HCT116 (cell line): ENCODE results near the gene ZNF750. TPM values are rescaled to one million over a fixed set of nuclear protein-coding genes. Genes with fewer than 3 reads are reported as not detected.

Experiments
- ATAC-seq: fragments of 200-7000 bp; cut with Tn5 transposase; 2 replicates; pipeline ENCODE4 v1.9.1; 2020; ENCODE audit warnings: mild to moderate bottlenecking, moderate library complexity
- BruUV-seq: library from RNA; stranded (reverse); fragments of 400-500 nt; replicated peaks from 2 replicates; lab custom pipeline; 2021; lab: Mats Ljungman, UMichigan
- CTCF ChIA-PET: fragments of 300-600 bp; sonication (Branson Sonifier 250); formaldehyde crosslinking; loops from one replicate; lab custom pipeline; 2021; ENCODE audit warnings: antibody characterized with exemption; lab: Charles Lee
- POLR2A ChIA-PET: fragments of 300-600, 350-600 bp; sonication (Branson Sonifier 250); formaldehyde crosslinking; loops from one replicate; lab custom pipeline; 2021; ENCODE audit warnings: antibody characterized with exemption; lab: Charles Lee
- RAD21 ChIA-PET, 2 experiments: fragments of 300-600 bp; sonication (Branson Sonifier 250); formaldehyde crosslinking; loops; one replicate each; lab custom pipeline; 2023; ENCODE audit warnings: low total read pairs in 2 of 2; ENCODE audit not compliant: uncharacterized antibody in 2 of 2, unreplicated experiment in 2 of 2, low non-redundant PET in 1 of 2; lab: Charles Lee
- DNase-seq: peaks from one replicate; pipeline ENCODE4 v3.0.0-alpha.2; 2010; ENCODE audit warnings: low read depth, low spot score
- H2AFZ ChIP-seq: fragments of 200-600 bp; shearing (Covaris generic), sonication (generic); 2 replicates; pipeline ENCODE4 v1.6.1; 2017; ENCODE audit warnings: low read depth, mixed run types, mixed read lengths, antibody characterized with exemption, low read length; ENCODE audit not compliant: poor library complexity, severe bottlenecking
- H3K27ac ChIP-seq: 2 replicates; pipeline ENCODE4 v1.5.1; 2012; ENCODE audit warnings: low read depth, low read length
- H3K27me3 ChIP-seq: fragments of 200-600 bp; sonication (generic); 2 replicates; pipeline ENCODE4 v1.6.1; 2016; ENCODE audit warnings: mixed run types, low read length, mixed read lengths; ENCODE audit not compliant: insufficient read depth
- H3K36me3 ChIP-seq, 2 experiments: fragments of 200-500 bp in 1 of 2; fragments of 200-600 bp in 1 of 2; sonication (Bioruptor generic) in 1 of 2; sonication (generic) in 1 of 2; 2 replicates each; pipeline versions ENCODE4 v1.5.1 to v1.6.1; 2014 to 2016; ENCODE audit warnings: low read length in 2 of 2, inconsistent platforms in 1 of 2, mixed read lengths in 1 of 2, mixed run types in 1 of 2; ENCODE audit not compliant: insufficient read depth in 2 of 2, control insufficient read depth in 1 of 2
- H3K4me1 ChIP-seq, 2 experiments: fragments of 200-600 bp in 1 of 2; sonication (generic) in 1 of 2; 2 replicates each; pipeline versions ENCODE4 v1.5.1 to v1.6.1; 2012 to 2017; ENCODE audit warnings: low read length in 2 of 2, inconsistent platforms in 1 of 2, mild to moderate bottlenecking in 1 of 2, mixed read lengths in 1 of 2, mixed run types in 1 of 2, moderate library complexity in 1 of 2; ENCODE audit not compliant: insufficient read depth in 2 of 2, control insufficient read depth in 1 of 2
- H3K4me2 ChIP-seq: fragments of 200-600 bp; sonication (generic); 2 replicates; pipeline ENCODE4 v1.6.1; 2017; ENCODE audit warnings: mixed run types, low read length, mixed read lengths
- H3K4me3 ChIP-seq, 2 experiments: fragments of 200-600 bp in 1 of 2; sonication (generic) in 1 of 2; replicated peaks in 1 of 2; 2 replicates each; pipeline ENCODE4 v1.5.1; 2011 to 2016; ENCODE audit warnings: low read length in 2 of 2, control low read depth in 1 of 2, low read depth in 1 of 2, mild to moderate bottlenecking in 1 of 2, mixed read lengths in 1 of 2, mixed run types in 1 of 2
- H3K79me2 ChIP-seq: fragments of 200-600 bp; sonication (generic); 2 replicates; pipeline ENCODE4 v1.6.1; 2017; ENCODE audit warnings: mild to moderate bottlenecking, mixed run types, low read length, moderate library complexity, mixed read lengths; ENCODE audit not compliant: insufficient read depth
- H3K9ac ChIP-seq: fragments of 200-600 bp; sonication (generic); 2 replicates; pipeline ENCODE4 v1.6.1; 2016; ENCODE audit warnings: low read length, mixed read lengths
- H3K9me2 ChIP-seq: fragments of 200-600 bp; sonication (generic), shearing (Covaris generic); 2 replicates; pipeline ENCODE4 v1.6.1; 2017; ENCODE audit warnings: mixed run types, mild to moderate bottlenecking, moderate library complexity; ENCODE audit not compliant: insufficient read depth
- H3K9me3 ChIP-seq, 2 experiments: fragments of 200-500 bp in 1 of 2; fragments of 200-600 bp in 1 of 2; sonication (Bioruptor generic) in 1 of 2; sonication (generic) in 1 of 2; 2 replicates each; pipeline ENCODE4 v1.6.1; 2014 to 2017; ENCODE audit warnings: low read length in 2 of 2, mixed read lengths in 2 of 2, inconsistent platforms in 1 of 2, low read depth in 1 of 2, mild to moderate bottlenecking in 1 of 2, mixed run types in 1 of 2, moderate library complexity in 1 of 2; ENCODE audit not compliant: control insufficient read depth in 1 of 2, insufficient read depth in 1 of 2
- H4K20me1 ChIP-seq: fragments of 200-600 bp; sonication (generic), shearing (Covaris generic); 2 replicates; pipeline ENCODE4 v1.6.1; 2017; ENCODE audit warnings: mixed run types, mild to moderate bottlenecking, moderate library complexity; ENCODE audit not compliant: insufficient read depth
- CBX3 ChIP-seq: IDR thresholded peaks from 2 replicates; pipeline ENCODE4 v1.6.1; 2012; ENCODE audit warnings: low read depth
- CEBPB ChIP-seq: IDR thresholded peaks from 2 replicates; pipeline ENCODE4 v1.6.1; 2012; ENCODE audit warnings: low read depth
- ELF1 ChIP-seq: IDR thresholded peaks from 2 replicates; pipeline ENCODE4 v1.6.1; 2012; ENCODE audit warnings: low read depth, borderline replicate concordance
- EZH2 ChIP-seq: fragments of 200-600 bp; sonication (generic); IDR thresholded peaks from 2 replicates; pipeline ENCODE4 v1.6.1; 2017; ENCODE audit warnings: antibody characterized with exemption, mixed run types
- FOSL1 ChIP-seq: IDR thresholded peaks from 2 replicates; pipeline ENCODE4 v1.6.1; 2012; ENCODE audit warnings: low read depth
- POLR2AphosphoS5 ChIP-seq: IDR thresholded peaks from 2 replicates; pipeline ENCODE4 v1.6.1; 2011; ENCODE audit warnings: mild to moderate bottlenecking, low read depth, low read length, moderate library complexity
- TCF7L2 ChIP-seq: IDR thresholded peaks from 2 replicates; pipeline ENCODE4 v1.7.0; 2011; ENCODE audit warnings: borderline replicate concordance, inconsistent platforms; ENCODE audit not compliant: insufficient read depth, insufficient read length; ENCODE audit errors: extremely low read depth
- intact Hi-C: fragments of 100-400 bp; cut with micrococcal nuclease; formaldehyde crosslinking; loops from 2 replicates; pipeline ENCODE4 v1.10.0; 2022
- total RNA-seq: library from RNA; stranded (reverse); gene quantifications from one replicate; pipeline ENCODE4 v1.2.1, GENCODE V29; 2021; ENCODE audit not compliant: unreplicated experiment
- TF ChIP-seq, protein P1 (sequence below), 3 experiments: fragments of 200-600 bp in 1 of 3; sonication (generic) in 1 of 3; IDR thresholded peaks in 2 of 3; conservative IDR thresholded peaks in 1 of 3; 2 replicates each; pipeline ENCODE4 v1.5.1; 2012 to 2017; ENCODE audit warnings: low read depth in 2 of 3, low read length in 2 of 3, antibody characterized with exemption in 1 of 3, borderline replicate concordance in 1 of 3, control low read depth in 1 of 3, mild to moderate bottlenecking in 1 of 3, mixed read lengths in 1 of 3, mixed run types in 1 of 3, moderate library complexity in 1 of 3; ENCODE audit not compliant: insufficient read depth in 1 of 3

The ZNF750 gene
- total RNA-seq, 1 experiment from 2014 or later = not detected

DNA sequence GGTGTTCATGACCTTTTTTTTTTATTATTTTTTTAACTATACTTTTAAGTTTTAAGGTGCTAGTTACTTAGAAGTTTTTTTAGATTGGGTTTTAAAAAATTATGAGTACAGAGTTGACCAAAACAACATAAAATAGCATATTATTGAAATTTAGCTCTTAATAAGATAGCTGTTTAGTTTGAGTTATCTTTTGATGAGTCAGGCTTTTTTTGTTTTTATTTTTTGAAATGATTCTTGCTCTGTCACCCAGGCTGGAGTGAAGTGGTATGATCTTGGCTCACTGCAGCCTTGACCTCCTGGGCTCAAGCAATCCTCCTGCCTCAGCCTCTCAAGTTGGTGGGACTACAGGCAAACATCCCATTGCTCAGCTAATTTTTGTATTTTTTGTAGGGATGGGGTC, 13.6 kb downstream of the ZNF750 start:
- POLR2A ChIA-PET = no interaction called here
- Histone ChIP-seq H4K20me1 (peaks cover 3% of the 10 kb centered on the region; the same call in 1 of the 2 replicates), H3K9ac (no peak overlapping the region), H3K4me2 (no peak overlapping the region), H3K4me1 (no peaks in the 10 kb centered on the region), H3K9me3 (no peaks in the 10 kb centered on the region; a peak in 1 of 4 replicates), H3K27ac (no peak overlapping the region), H2AFZ (no peak overlapping the region), H3K79me2 (peaks cover 18% of the 10 kb centered on the region; the same call in 1 of the 2 replicates), H3K9me2 (no peaks in the 10 kb centered on the region), H3K36me3 (peaks cover 0 to 29% of the 10 kb centered on the region in 2 experiments; a peak in 2 of 4 replicates), H3K27me3 (no peaks in the 10 kb centered on the region), H3K4me3 (no peak overlapping the region)
- DNase-seq (no peak), ATAC-seq (no peak)
- intact Hi-C loops = no loop called here
- no TSS peak for BruUV-seq
- no peak for TF ChIP-seq POLR2AphosphoS5
- TF ChIP-seq EZH2 = no peak
- TF ChIP-seq CEBPB = no peak
- TF ChIP-seq, protein P1, sequence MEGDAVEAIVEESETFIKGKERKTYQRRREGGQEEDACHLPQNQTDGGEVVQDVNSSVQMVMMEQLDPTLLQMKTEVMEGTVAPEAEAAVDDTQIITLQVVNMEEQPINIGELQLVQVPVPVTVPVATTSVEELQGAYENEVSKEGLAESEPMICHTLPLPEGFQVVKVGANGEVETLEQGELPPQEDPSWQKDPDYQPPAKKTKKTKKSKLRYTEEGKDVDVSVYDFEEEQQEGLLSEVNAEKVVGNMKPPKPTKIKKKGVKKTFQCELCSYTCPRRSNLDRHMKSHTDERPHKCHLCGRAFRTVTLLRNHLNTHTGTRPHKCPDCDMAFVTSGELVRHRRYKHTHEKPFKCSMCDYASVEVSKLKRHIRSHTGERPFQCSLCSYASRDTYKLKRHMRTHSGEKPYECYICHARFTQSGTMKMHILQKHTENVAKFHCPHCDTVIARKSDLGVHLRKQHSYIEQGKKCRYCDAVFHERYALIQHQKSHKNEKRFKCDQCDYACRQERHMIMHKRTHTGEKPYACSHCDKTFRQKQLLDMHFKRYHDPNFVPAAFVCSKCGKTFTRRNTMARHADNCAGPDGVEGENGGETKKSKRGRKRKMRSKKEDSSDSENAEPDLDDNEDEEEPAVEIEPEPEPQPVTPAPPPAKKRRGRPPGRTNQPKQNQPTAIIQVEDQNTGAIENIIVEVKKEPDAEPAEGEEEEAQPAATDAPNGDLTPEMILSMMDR (IDR thresholded peaks at IDR 0.05 in 2 of 3, conservative IDR thresholded peaks at IDR 0.05 in 1 of 3; ENCODE audit: borderline replicate concordance in 1 of 3, insufficient read depth in 1 of 3, low read depth in 2 of 3, low read length in 2 of 3) = no peak
- TF ChIP-seq ELF1 = no peak
- no peak for TF ChIP-seq FOSL1
- no peak for TF ChIP-seq TCF7L2
- no peak for TF ChIP-seq CBX3
- CTCF ChIA-PET = interaction anchor here (1.0 to 1.1 kb wide), 2 partner anchors 38 to 58 kb away, joined by 3 read pairs; no protein-coding TSS in a partner anchor
- RAD21 ChIA-PET = no interaction called here
